IMR-90 (cell line): ENCODE data around the gene GSTM3. TPM values are rescaled to one million over a fixed set of nuclear protein-coding genes. Genes with fewer than 3 reads are reported as not detected.
"Not testable (repeated sequence)": the region's sequence is repeated elsewhere in the genome, so short reads cannot be mapped to it uniquely, and the experiment has no call there.

Experiments used
- ATAC-seq: fragments of 200-7000 bp; cut with Tn5 transposase; 2 replicates; pipeline ENCODE4 v1.9.1; 2020; ENCODE audit warnings: low read depth, mild to moderate bottlenecking, moderate library complexity
- BruUV-seq: library from RNA; stranded (reverse); fragments of 400-500 nt; replicated peaks from 2 replicates; lab custom pipeline; 2021; lab: Mats Ljungman, UMichigan
- CTCF ChIA-PET: fragments of 300-600 bp; formaldehyde crosslinking; extraction: SDS; loops from one replicate; lab custom pipeline; 2021; ENCODE audit warnings: antibody characterized with exemption; lab: Yijun Ruan, JAX
- POLR2A ChIA-PET: fragments of 300-600 bp; sonication (Branson Sonifier 250); formaldehyde crosslinking; loops from one replicate; lab custom pipeline; 2022; ENCODE audit warnings: antibody characterized with exemption; ENCODE audit not compliant: unreplicated experiment; lab: Charles Lee
- DNase-seq: peaks from one replicate; pipeline ENCODE4 v3.0.0; 2013
- H2AFZ ChIP-seq: replicated peaks from 2 replicates; pipeline ENCODE3; 2013; ENCODE audit warnings: low read length, mild to moderate bottlenecking; ENCODE audit not compliant: poor library complexity
- H2AK5ac ChIP-seq: 2 replicates; pipeline ENCODE4 v1.6.1; 2013; ENCODE audit warnings: low read depth, low read length, inconsistent platforms
- H2AK9ac ChIP-seq: replicated peaks from 2 replicates; pipeline ENCODE3; 2013; ENCODE audit warnings: mild to moderate bottlenecking, low read depth, low read length, moderate library complexity; ENCODE audit not compliant: poor library complexity
- H2BK120ac ChIP-seq: 2 replicates; pipeline ENCODE4 v1.6.1; 2013; ENCODE audit warnings: low read depth, low read length, inconsistent platforms
- H2BK15ac ChIP-seq: 3 replicates; pipeline ENCODE4 v1.6.1; 2013; ENCODE audit warnings: low read depth, low read length, inconsistent platforms
- H2BK20ac ChIP-seq: 2 replicates; pipeline ENCODE4 v1.6.1; 2013; ENCODE audit warnings: low read depth, mild to moderate bottlenecking, inconsistent platforms, low read length, moderate library complexity
- H2BK5ac ChIP-seq: 2 replicates; pipeline ENCODE4 v1.6.1; 2013; ENCODE audit warnings: mild to moderate bottlenecking, low read depth, low read length, inconsistent platforms; ENCODE audit not compliant: poor library complexity, severe bottlenecking
- H3K14ac ChIP-seq: replicated peaks from 2 replicates; pipeline ENCODE4 v1.6.1; 2013; ENCODE audit warnings: low read depth, low read length, inconsistent platforms
- H3K18ac ChIP-seq: 2 replicates; pipeline ENCODE4 v1.6.1; 2013; ENCODE audit warnings: low read depth, low read length, control low read depth
- H3K23ac ChIP-seq: 2 replicates; pipeline ENCODE4 v1.6.1; 2013; ENCODE audit warnings: low read depth, low read length, inconsistent platforms
- H3K27ac ChIP-seq: 2 replicates; pipeline ENCODE4 v1.5.1; 2013; ENCODE audit warnings: mild to moderate bottlenecking, control low read depth, low read length; ENCODE audit not compliant: insufficient read depth
- H3K27me3 ChIP-seq: 2 replicates; pipeline ENCODE4 v1.6.1; 2013; ENCODE audit warnings: low read length; ENCODE audit not compliant: control insufficient read depth, insufficient read depth
- H3K36me3 ChIP-seq: 2 replicates; pipeline ENCODE4 v1.6.1; 2013; ENCODE audit warnings: low read length, mixed read lengths; ENCODE audit not compliant: control insufficient read depth, insufficient read depth
- H3K4ac ChIP-seq: 2 replicates; pipeline ENCODE4 v1.6.1; 2013; ENCODE audit warnings: low read depth, low read length, inconsistent platforms
- H3K4me1 ChIP-seq: 2 replicates; pipeline ENCODE4 v1.6.1; 2013; ENCODE audit warnings: low read length, mixed read lengths; ENCODE audit not compliant: control insufficient read depth, insufficient read depth
- H3K4me2 ChIP-seq: 2 replicates; pipeline ENCODE4 v1.6.1; 2013; ENCODE audit warnings: low read depth, mild to moderate bottlenecking, control low read depth, low read length, moderate library complexity
- H3K4me3 ChIP-seq: 2 replicates; pipeline ENCODE4 v1.5.1; 2013; ENCODE audit warnings: low read depth, mild to moderate bottlenecking, control low read depth, low read length, moderate library complexity; ENCODE audit not compliant: insufficient read depth
- H3K56ac ChIP-seq: 2 replicates; pipeline ENCODE4 v1.6.1; 2013; ENCODE audit warnings: low read length, inconsistent platforms; ENCODE audit not compliant: insufficient read depth; ENCODE audit errors: extremely low read depth
- H3K79me1 ChIP-seq, 2 experiments: 2 replicates each; pipeline ENCODE4 v1.6.1; 2013; ENCODE audit warnings: low read length in 2 of 2, inconsistent platforms in 1 of 2, low read depth in 1 of 2
- H3K9ac ChIP-seq: 2 replicates; pipeline ENCODE4 v1.6.1; 2013; ENCODE audit warnings: low read depth, low read length, control low read depth
- H3K9me1 ChIP-seq: 2 replicates; pipeline ENCODE4 v1.6.1; 2013; ENCODE audit warnings: low read length, inconsistent platforms; ENCODE audit not compliant: insufficient read depth
- H3K9me3 ChIP-seq: 2 replicates; pipeline ENCODE4 v1.6.1; 2013; ENCODE audit warnings: low read length; ENCODE audit not compliant: control insufficient read depth, insufficient read depth
- H4K20me1 ChIP-seq: 2 replicates; pipeline ENCODE4 v1.6.1; 2013; ENCODE audit warnings: low read length, inconsistent platforms; ENCODE audit not compliant: insufficient read depth
- H4K5ac ChIP-seq: 2 replicates; pipeline ENCODE4 v1.6.1; 2013; ENCODE audit warnings: mild to moderate bottlenecking, low read depth, low read length, control low read depth
- H4K8ac ChIP-seq, 2 experiments: 2 replicates each; pipeline ENCODE4 v1.6.1; 2013; ENCODE audit warnings: low read depth in 2 of 2, low read length in 2 of 2, control low read depth in 1 of 2, inconsistent platforms in 1 of 2
- H4K91ac ChIP-seq: 2 replicates; pipeline ENCODE4 v1.6.1; 2013; ENCODE audit warnings: low read depth, low read length, inconsistent platforms; ENCODE audit not compliant: insufficient read depth
- WGBS, 2 experiments: methylation state at CpG; one replicate each; pipeline versions ENCODE4 v1.1.5 to v1.1.7; 2013; ENCODE audit warnings: missing lambda C conversion rate in 2 of 2; ENCODE audit not compliant: insufficient read length in 1 of 2; ENCODE audit errors: extremely low coverage in 2 of 2; 5-methylcytosine and 5-hydroxymethylcytosine counted together
- dilution Hi-C: fragments of 300-500 bp; cut with HindIII; formaldehyde crosslinking; loops from one replicate; pipeline ENCODE4 v1.14.3; 2018; ENCODE audit warnings: low sequenced_read_pairs; ENCODE audit not compliant: unreplicated experiment
- in situ Hi-C: fragments of 300-500 bp; cut with MboI; formaldehyde crosslinking; loops from 3 replicates; pipeline ENCODE4 v1.14.3; 2019; ENCODE audit warnings: low sequenced_read_pairs, inconsistent platforms, mixed read lengths
- intact Hi-C: fragments of 100-400 bp; cut with micrococcal nuclease; formaldehyde crosslinking; loops from 2 replicates; pipeline ENCODE4 v1.10.0; 2022
- polyA plus RNA-seq, 3 experiments: library from polyadenylated mRNA; depleted of rRNA; stranded (reverse); fragments of >200 nt; gene quantifications; 2 replicates each; pipeline ENCODE4 v1.2.3, GENCODE V29; 2012; ENCODE audit warnings: low replicate concordance in 1 of 3
- total RNA-seq: library from RNA; depleted of rRNA; stranded (reverse); fragments of >200 nt; gene quantifications from 2 replicates; pipeline ENCODE4 v1.2.3, GENCODE V29; 2012

GSTM3 gene
- total and polyA plus RNA-seq, 2 of the 4 experiments (the other 2 are of a cell fraction), result 102 to 131 TPM

DNA sequence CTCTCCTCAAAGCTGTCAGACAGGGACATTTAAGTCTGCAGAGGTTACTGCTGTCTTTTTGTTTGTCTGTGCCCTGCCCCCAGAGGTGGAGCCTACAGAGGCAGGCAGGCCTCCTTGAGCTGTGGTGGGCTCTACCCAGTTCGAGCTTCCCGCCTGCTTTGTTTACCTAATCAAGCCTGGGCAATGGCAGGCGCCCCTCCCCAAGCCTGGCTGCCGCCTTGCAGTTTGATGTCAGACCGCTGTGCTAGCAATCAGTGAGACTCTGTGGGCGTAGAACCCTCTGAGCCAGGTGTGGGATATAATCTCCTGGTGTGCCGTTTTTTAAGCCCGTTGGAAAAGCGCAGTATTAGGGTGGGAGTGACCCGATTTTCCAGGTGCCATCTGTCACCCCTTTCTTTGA, 7.5 kb upstream of the GSTM3 start:
- H2BK120ac ChIP-seq, H3K4me2 ChIP-seq, H3K9me3 ChIP-seq, H3K56ac ChIP-seq, DNase-seq, H4K5ac ChIP-seq, H2AFZ ChIP-seq, H3K9ac ChIP-seq, H3K18ac ChIP-seq, BruUV-seq, H2AK9ac ChIP-seq, H4K20me1 ChIP-seq, H3K9me1 ChIP-seq, intact Hi-C loops, H3K23ac ChIP-seq, H3K4ac ChIP-seq, H2BK20ac ChIP-seq, H2AK5ac ChIP-seq, H2BK15ac ChIP-seq, dilution Hi-C loops, H3K4me3 ChIP-seq, H4K8ac ChIP-seq, H4K91ac ChIP-seq, CTCF ChIA-PET, H3K79me1 ChIP-seq, POLR2A ChIA-PET, H3K4me1 ChIP-seq, H3K36me3 ChIP-seq, H3K14ac ChIP-seq, H2BK5ac ChIP-seq, H3K27ac ChIP-seq, ATAC-seq, in situ Hi-C loops: not testable (repeated sequence)
- peaks cover 32% of the 10 kb centered on the region for H3K27me3 ChIP-seq
- WGBS, 2 experiments, result no CpG with 5 or more reads among the region's 10 CpGs
